SK-N-SH (cell line): ENCODE data around the gene FHIP1B. TPM values are rescaled to one million over a fixed set of nuclear protein-coding genes. Genes with fewer than 3 reads are reported as not detected.

Experiments used
- CTCF ChIA-PET: fragments of 300-600, 350-600 bp; formaldehyde crosslinking; extraction: SDS; loops from one replicate; lab custom pipeline; 2021; lab: Yijun Ruan, JAX
- POLR2A ChIA-PET: fragments of 350-600 bp; sonication (Branson Sonifier 250); formaldehyde crosslinking; extraction: SDS; loops from one replicate; lab custom pipeline; 2020; ENCODE audit warnings: antibody characterized with exemption, inconsistent platforms; lab: Yijun Ruan, JAX
- DNase-seq: peaks from one replicate; pipeline ENCODE4 v3.0.0; 2012
- H2AFZ ChIP-seq: fragments of 200-600 bp; sonication (generic); 2 replicates; pipeline ENCODE4 v1.8.1; 2016; ENCODE audit warnings: antibody characterized with exemption, mild to moderate bottlenecking, low read depth
- H3F3A ChIP-seq: fragments of 200-600 bp; sonication (generic); replicated peaks from 2 replicates; pipeline ENCODE3; 2016; ENCODE audit warnings: antibody characterized with exemption, mild to moderate bottlenecking; ENCODE audit not compliant: insufficient read depth
- H3K27ac ChIP-seq, 2 experiments: fragments of 200-500 bp in 1 of 2; fragments of 200-600 bp in 1 of 2; sonication (Bioruptor generic) in 1 of 2; sonication (generic), shearing (Covaris generic) in 1 of 2; 2 replicates each; pipeline versions ENCODE4 v1.5.1 to v1.6.1; 2014 to 2016; ENCODE audit warnings: low read depth in 2 of 2, inconsistent platforms in 1 of 2, low read length in 1 of 2, mild to moderate bottlenecking in 1 of 2, mixed read lengths in 1 of 2
- H3K27me3 ChIP-seq: fragments of 200-600 bp; sonication (generic), shearing (Covaris generic); 2 replicates; pipeline ENCODE4 v1.6.1; 2016; ENCODE audit warnings: mixed run types; ENCODE audit not compliant: insufficient read depth
- H3K36me3 ChIP-seq, 2 experiments: fragments of 200-500 bp in 1 of 2; fragments of 200-600 bp in 1 of 2; sonication (Bioruptor generic) in 1 of 2; sonication (generic) in 1 of 2; replicated peaks in 1 of 2; 2 replicates each; pipeline versions ENCODE3 to v1.5.1; 2014 to 2016; ENCODE audit warnings: low read length in 1 of 2, mild to moderate bottlenecking in 1 of 2; ENCODE audit not compliant: insufficient read depth in 2 of 2, control insufficient read depth in 1 of 2
- H3K4me1 ChIP-seq, 2 experiments: fragments of 200-500 bp in 1 of 2; fragments of 200-600 bp in 1 of 2; sonication (Bioruptor generic) in 1 of 2; sonication (generic), shearing (Covaris generic) in 1 of 2; 2 replicates each; pipeline versions ENCODE4 v1.5.1 to v1.6.1; 2014 to 2016; ENCODE audit warnings: low read depth in 1 of 2, low read length in 1 of 2, mixed run types in 1 of 2; ENCODE audit not compliant: insufficient read depth in 2 of 2, control insufficient read depth in 1 of 2
- H3K4me2 ChIP-seq: fragments of 200-600 bp; sonication (generic), shearing (Covaris generic); 2 replicates; pipeline ENCODE4 v1.6.1; 2017; ENCODE audit warnings: mixed run types
- H3K4me3 ChIP-seq, 2 experiments: fragments of 200-500 bp in 1 of 2; fragments of 200-600 bp in 1 of 2; sonication (Bioruptor generic) in 1 of 2; sonication (generic), shearing (Covaris generic) in 1 of 2; 2 replicates each; pipeline versions ENCODE4 v1.5.1 to v1.8.1; 2014 to 2016; ENCODE audit warnings: low read depth in 2 of 2, inconsistent platforms in 1 of 2, low read length in 1 of 2, mild to moderate bottlenecking in 1 of 2, mixed read lengths in 1 of 2, moderate library complexity in 1 of 2
- H3K79me2 ChIP-seq: fragments of 200-600 bp; sonication (generic); 2 replicates; pipeline ENCODE4 v1.8.1; 2017; ENCODE audit warnings: mild to moderate bottlenecking; ENCODE audit not compliant: insufficient read depth
- H3K9ac ChIP-seq: fragments of 200-600 bp; sonication (generic); 2 replicates; pipeline ENCODE4 v1.6.1; 2017; ENCODE audit warnings: mixed run types
- H3K9me2 ChIP-seq: fragments of 200-600 bp; sonication (generic); 2 replicates; pipeline ENCODE4 v1.6.1; 2017; ENCODE audit warnings: mixed run types
- H3K9me3 ChIP-seq: fragments of 200-600 bp; sonication (generic); 2 replicates; pipeline ENCODE4 v1.6.1; 2017; ENCODE audit warnings: mixed run types, mild to moderate bottlenecking, moderate library complexity
- H4K20me1 ChIP-seq: fragments of 200-600 bp; sonication (generic); 2 replicates; pipeline ENCODE4 v1.6.1; 2017; ENCODE audit warnings: mild to moderate bottlenecking, mixed run types; ENCODE audit not compliant: insufficient read depth
- CTCF ChIP-seq: fragments of 200-600 bp; sonication (generic); IDR thresholded peaks from 2 replicates; pipeline ENCODE4 v1.6.1; 2017; ENCODE audit warnings: antibody characterized with exemption, mild to moderate bottlenecking, moderate library complexity
- ELF1 ChIP-seq: IDR thresholded peaks from 2 replicates; pipeline ENCODE4 v1.4.0; 2012
- FOSL2 ChIP-seq: IDR thresholded peaks from 2 replicates; pipeline ENCODE4 v1.4.0; 2012; ENCODE audit warnings: low read depth, mild to moderate bottlenecking, moderate library complexity, borderline replicate concordance
- FOXM1 ChIP-seq: IDR thresholded peaks from 2 replicates; pipeline ENCODE4 v1.4.0; 2012; ENCODE audit warnings: low read depth, mild to moderate bottlenecking
- JUND ChIP-seq: IDR thresholded peaks from 2 replicates; pipeline ENCODE4 v1.4.0; 2012
- RAD21 ChIP-seq: IDR thresholded peaks from 2 replicates; pipeline ENCODE4 v1.6.1; 2012; ENCODE audit warnings: mild to moderate bottlenecking, low read length
- RCOR1 ChIP-seq: fragments of 150-350 bp; IDR thresholded peaks from 2 replicates; pipeline ENCODE4 v1.6.1; 2017; ENCODE audit warnings: antibody characterized with exemption, low read length
- RFX5 ChIP-seq: IDR thresholded peaks from 2 replicates; pipeline ENCODE4 v1.6.1; 2012; ENCODE audit warnings: mild to moderate bottlenecking, improper control_type of control experiment, low read length
- TCF12 ChIP-seq: IDR thresholded peaks from 2 replicates; pipeline ENCODE4 v1.4.0; 2012
- TEAD4 ChIP-seq: IDR thresholded peaks from 2 replicates; pipeline ENCODE4 v1.4.0; 2012; ENCODE audit warnings: mild to moderate bottlenecking, borderline replicate concordance; ENCODE audit not compliant: insufficient read depth
- ZBTB33 ChIP-seq: IDR thresholded peaks from 2 replicates; pipeline ENCODE4 v1.4.0; 2012; ENCODE audit warnings: low read depth, borderline replicate concordance
- WGBS: methylation state at CpG from one replicate; pipeline ENCODE4 v1.1.6; 2017; ENCODE audit warnings: low lambda C conversion rate; 5-methylcytosine and 5-hydroxymethylcytosine counted together
- polyA plus RNA-seq, 3 experiments: library from polyadenylated mRNA; depleted of rRNA; stranded (reverse); fragments of >200 nt; gene quantifications; 2 replicates each; pipeline ENCODE4 v1.2.3, GENCODE V29; 2012
- TF ChIP-seq, protein P1 (sequence below): IDR thresholded peaks from 2 replicates; pipeline ENCODE4 v1.4.0; 2012; ENCODE audit warnings: low read depth, borderline replicate concordance

The FHIP1B gene
- polyA plus RNA-seq, 1 of the 3 experiments (the other 2 are of a cell fraction), result 26.3 TPM

DNA sequence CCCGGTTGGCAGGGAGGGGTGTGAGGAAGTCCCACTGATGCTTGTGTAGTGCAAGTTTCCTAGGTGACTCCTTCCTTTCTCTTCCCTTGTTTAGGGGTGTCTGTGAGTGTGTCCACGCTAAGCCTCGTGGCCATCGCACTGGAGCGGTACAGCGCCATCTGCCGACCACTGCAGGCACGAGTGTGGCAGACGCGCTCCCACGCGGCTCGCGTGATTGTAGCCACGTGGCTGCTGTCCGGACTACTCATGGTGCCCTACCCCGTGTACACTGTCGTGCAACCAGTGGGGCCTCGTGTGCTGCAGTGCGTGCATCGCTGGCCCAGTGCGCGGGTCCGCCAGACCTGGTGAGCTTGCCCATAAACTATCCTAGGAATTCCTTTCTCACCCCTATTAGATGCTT lies 35.6 kb upstream of the FHIP1B start:
- Histone ChIP-seq H3K4me3 (no peak overlapping the region), H3K9ac (no peak overlapping the region), H3K27ac (no peak overlapping the region), H3K27me3 (peaks cover 17% of the 10 kb centered on the region; the same call in 1 of the 2 replicates), H3K4me1 (no peaks in the 10 kb centered on the region; a peak in 1 of 4 replicates), H3K4me2 (no peak overlapping the region), H2AFZ (no peak overlapping the region), H3K9me3 (no peaks in the 10 kb centered on the region), H4K20me1 (no peaks in the 10 kb centered on the region), H3K79me2 (no peaks in the 10 kb centered on the region), H3K36me3 (no peaks in the 10 kb centered on the region), H3F3A (no peaks in the 10 kb centered on the region), H3K9me2 (no peaks in the 10 kb centered on the region)
- CTCF ChIA-PET, result interaction anchor here (0.7 to 2.7 kb wide), 9 partner anchors 9 to 47 kb away, joined by 3 to 11 read pairs (median 4); partner anchors contain the start of gene CCKBR
- TF ChIP-seq TCF12 (no peak), FOXM1 (no peak), RFX5 (no peak), RCOR1 (no peak), ZBTB33 (no peak), CTCF (peak; percentile 50), RAD21 (peak; percentile 22), FOSL2 (no peak)
- DNase-seq, result peak; percentile 48
- WGBS, result 36% methylated on average over 5 of the region's 24 CpGs
- POLR2A ChIA-PET, result no interaction called here

- Histone ChIP-seq H3K27ac (no peak overlapping the region), H3K79me2 (no peaks in the 10 kb centered on the region), H3F3A (no peaks in the 10 kb centered on the region), H2AFZ (no peak overlapping the region), H3K27me3 (peaks cover 22% of the 10 kb centered on the region), H3K4me2 (no peak overlapping the region), H3K9ac (no peak overlapping the region), H3K4me3 (no peak overlapping the region), H4K20me1 (no peaks in the 10 kb centered on the region), H3K4me1 (no peaks in the 10 kb centered on the region; a peak in 1 of 4 replicates), H3K9me3 (no peaks in the 10 kb centered on the region), H3K36me3 (no peaks in the 10 kb centered on the region), H3K9me2 (no peaks in the 10 kb centered on the region)
- TF ChIP-seq JUND (no peak), TEAD4 (no peak), ELF1 (no peak), FOSL2 (no peak)
- TF ChIP-seq, protein P1, sequence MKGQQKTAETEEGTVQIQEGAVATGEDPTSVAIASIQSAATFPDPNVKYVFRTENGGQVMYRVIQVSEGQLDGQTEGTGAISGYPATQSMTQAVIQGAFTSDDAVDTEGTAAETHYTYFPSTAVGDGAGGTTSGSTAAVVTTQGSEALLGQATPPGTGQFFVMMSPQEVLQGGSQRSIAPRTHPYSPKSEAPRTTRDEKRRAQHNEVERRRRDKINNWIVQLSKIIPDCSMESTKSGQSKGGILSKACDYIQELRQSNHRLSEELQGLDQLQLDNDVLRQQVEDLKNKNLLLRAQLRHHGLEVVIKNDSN, result no peak
- CTCF ChIA-PET, result interaction anchor here (0.9 to 2.1 kb wide), 4 partner anchors 10 to 94 kb away, joined by 4 to 17 read pairs (median 6); partner anchors contain the start of gene CCKBR
- POLR2A ChIA-PET, result interaction anchor here (0.7 kb wide), 1 partner anchor 9 kb away, joined by 3 read pairs; no protein-coding TSS in a partner anchor
- no peak for DNase-seq
- 0% methylated on average over 1 of the region's 1 CpG for WGBS
Measured at GRCh38 chr11:6268820-6269219, 34.4 kb upstream of the FHIP1B start.
